Gastrocnemius medialis (tissue), 4 donors: ENCODE measurements around the gene PIK3R3.

Experiments used
- POLR2A ChIP-seq, 2 donors: fragments of 450-650 bp; IDR thresholded peaks; one replicate each; pipeline ENCODE4 v1.6.1; 2017; ENCODE audit warnings: antibody characterized with exemption in 2 of 2, mild to moderate bottlenecking in 2 of 2, moderate library complexity in 2 of 2
- TF ChIP-seq, protein P1 (sequence below), 5 experiments: fragments of 450-650 bp in 3 of 5; fragments of 200-600 bp in 2 of 5; sonication (generic) in 2 of 5; IDR thresholded peaks in 4 of 5; conservative IDR thresholded peaks in 1 of 5; 1 replicate in 4 of 5; 2 replicates in 1 of 5; pipeline ENCODE4 v1.5.1; 2016 to 2019; ENCODE audit warnings: antibody characterized with exemption in 5 of 5, mild to moderate bottlenecking in 3 of 5, moderate library complexity in 3 of 5

DNA sequence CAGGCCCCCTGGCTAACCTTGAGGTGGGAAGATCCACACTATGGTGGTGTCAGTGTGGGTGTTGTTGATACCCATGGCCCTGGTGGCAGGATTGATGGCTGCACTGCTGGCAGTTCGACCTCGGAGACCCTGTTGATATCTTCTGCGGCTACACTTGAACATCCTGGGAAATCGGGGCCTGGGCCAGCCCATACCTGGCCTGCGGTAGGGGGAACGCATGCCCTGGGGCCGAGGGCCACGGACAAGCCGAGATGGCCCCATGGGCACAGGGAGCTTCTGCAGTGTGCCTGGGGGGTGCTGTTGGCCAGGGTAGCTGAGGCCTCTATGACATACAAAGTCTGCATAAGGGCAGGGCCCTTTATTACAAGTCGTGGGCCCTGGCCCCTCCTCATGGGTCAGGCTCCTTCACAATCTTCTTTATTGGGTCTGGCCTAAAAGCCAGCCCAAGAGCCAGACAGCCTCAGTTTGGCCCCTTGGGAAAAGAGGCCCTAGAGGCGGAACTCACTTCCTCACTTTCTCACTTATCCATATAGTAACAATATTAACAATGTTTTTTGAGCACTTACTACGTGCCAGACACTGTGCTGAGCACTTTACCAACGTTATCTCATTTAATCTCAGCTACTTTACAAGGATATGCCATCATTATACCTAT is 43.9 kb upstream of the PIK3R3 start, which contains the start of gene P3R3URF:
- TF ChIP-seq, protein P1, sequence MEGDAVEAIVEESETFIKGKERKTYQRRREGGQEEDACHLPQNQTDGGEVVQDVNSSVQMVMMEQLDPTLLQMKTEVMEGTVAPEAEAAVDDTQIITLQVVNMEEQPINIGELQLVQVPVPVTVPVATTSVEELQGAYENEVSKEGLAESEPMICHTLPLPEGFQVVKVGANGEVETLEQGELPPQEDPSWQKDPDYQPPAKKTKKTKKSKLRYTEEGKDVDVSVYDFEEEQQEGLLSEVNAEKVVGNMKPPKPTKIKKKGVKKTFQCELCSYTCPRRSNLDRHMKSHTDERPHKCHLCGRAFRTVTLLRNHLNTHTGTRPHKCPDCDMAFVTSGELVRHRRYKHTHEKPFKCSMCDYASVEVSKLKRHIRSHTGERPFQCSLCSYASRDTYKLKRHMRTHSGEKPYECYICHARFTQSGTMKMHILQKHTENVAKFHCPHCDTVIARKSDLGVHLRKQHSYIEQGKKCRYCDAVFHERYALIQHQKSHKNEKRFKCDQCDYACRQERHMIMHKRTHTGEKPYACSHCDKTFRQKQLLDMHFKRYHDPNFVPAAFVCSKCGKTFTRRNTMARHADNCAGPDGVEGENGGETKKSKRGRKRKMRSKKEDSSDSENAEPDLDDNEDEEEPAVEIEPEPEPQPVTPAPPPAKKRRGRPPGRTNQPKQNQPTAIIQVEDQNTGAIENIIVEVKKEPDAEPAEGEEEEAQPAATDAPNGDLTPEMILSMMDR (IDR thresholded peaks at IDR 0.05 in 4 of 5, conservative IDR thresholded peaks at IDR 0.05 in 1 of 5): no peak
- no peak for TF ChIP-seq POLR2A (IDR thresholded peaks at IDR 0.05)
